Measurements from ENCODE around the gene MSL3B.

The MSL3B gene

DNA sequence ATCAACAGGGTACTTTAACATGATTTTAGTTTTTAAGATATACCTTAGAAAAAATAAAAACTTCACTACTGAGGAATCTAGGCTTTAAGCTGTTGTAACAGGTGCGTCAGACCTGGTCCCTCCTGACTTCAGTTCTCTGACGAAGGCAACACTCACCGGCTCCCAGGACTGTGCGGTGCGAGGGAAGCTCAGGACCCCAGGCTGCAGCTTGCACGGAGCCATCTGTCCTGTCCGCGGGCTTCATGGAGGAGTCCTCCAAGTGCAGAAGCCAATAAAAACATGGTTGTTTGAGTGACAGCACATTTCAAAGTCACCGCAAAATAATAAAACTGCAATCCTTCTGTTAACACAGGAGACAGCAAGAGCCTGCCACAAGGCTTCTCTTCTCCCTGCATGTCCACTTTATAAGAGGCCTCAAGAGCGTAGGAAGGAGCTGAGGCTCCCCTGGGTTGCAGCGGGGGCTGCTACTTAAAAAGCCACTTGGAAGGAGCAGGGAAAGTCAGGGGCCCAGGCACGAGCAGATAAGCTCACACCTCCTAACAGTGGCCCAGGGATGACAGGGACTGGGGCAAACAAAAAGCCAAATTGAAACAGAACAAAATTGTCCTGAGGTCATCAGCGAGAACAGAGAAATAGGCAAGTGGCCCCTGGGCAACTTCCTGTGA lies 18.4 kb downstream of the MSL3B start:
- Histone ChIP-seq H3K27me3 (ENCODE audit: control insufficient read depth in 3 of 3, insufficient read depth in 3 of 3, low read length in 2 of 3) (no peaks in the 10 kb centered on the region), H3K36me3 (ENCODE audit: control insufficient read depth in 4 of 4, insufficient read depth in 4 of 4, low read length in 4 of 4) (peaks cover 0 to 29% (median 4%) of the 10 kb centered on the region in 4 donors), H3K4me1 (ENCODE audit: control insufficient read depth in 5 of 5, insufficient read depth in 5 of 5, low read length in 5 of 5) (peaks cover 0 to 20% (median 8%) of the 10 kb centered on the region in 5 donors), H3K27ac (ENCODE audit: low read depth in 1 of 2, low read length in 1 of 2) (no peak overlapping the region), H3K9me3 (ENCODE audit: control insufficient read depth in 4 of 4, insufficient read depth in 3 of 4, low read length in 3 of 4) (no peaks in the 10 kb centered on the region), H3K4me3 (no peak overlapping the region), H3K9ac (ENCODE audit: insufficient read depth in 1 of 2, low read length in 2 of 2) (no peak overlapping the region)
- ATAC-seq (ENCODE audit: insufficient read depth, low FRiP score) (no peak), DNase-seq (no peak)
- WGBS, 2 donors = 89% methylated on average over 13 of the region's 13 CpGs
- TF ChIP-seq, protein P1, sequence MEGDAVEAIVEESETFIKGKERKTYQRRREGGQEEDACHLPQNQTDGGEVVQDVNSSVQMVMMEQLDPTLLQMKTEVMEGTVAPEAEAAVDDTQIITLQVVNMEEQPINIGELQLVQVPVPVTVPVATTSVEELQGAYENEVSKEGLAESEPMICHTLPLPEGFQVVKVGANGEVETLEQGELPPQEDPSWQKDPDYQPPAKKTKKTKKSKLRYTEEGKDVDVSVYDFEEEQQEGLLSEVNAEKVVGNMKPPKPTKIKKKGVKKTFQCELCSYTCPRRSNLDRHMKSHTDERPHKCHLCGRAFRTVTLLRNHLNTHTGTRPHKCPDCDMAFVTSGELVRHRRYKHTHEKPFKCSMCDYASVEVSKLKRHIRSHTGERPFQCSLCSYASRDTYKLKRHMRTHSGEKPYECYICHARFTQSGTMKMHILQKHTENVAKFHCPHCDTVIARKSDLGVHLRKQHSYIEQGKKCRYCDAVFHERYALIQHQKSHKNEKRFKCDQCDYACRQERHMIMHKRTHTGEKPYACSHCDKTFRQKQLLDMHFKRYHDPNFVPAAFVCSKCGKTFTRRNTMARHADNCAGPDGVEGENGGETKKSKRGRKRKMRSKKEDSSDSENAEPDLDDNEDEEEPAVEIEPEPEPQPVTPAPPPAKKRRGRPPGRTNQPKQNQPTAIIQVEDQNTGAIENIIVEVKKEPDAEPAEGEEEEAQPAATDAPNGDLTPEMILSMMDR (IDR thresholded peaks at IDR 0.05; ENCODE audit: control extremely low read depth, extremely low read depth) = no peak

DNA sequence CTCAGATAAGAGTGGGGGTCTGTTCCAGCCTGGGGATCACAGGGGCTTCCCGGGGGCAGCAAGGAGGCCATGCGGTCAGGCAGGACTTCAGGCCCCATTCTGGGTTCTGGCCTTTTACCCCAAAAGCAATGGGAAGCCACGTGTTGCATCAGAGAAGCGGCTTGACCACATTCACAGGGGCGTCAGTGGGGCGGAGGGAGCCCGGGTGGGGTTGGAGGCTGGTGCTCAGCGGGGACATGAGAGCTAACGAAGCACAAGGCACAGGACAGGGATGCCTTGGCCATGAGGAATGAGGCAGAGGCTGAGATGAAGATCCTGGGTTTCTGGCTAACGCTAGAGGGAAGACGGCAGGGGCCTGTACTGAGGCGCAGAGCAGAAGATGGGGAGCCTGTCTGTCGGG lies 19.9 kb downstream of the MSL3B start:
- WGBS, 2 donors = 82 to 91% methylated on average over 13 of the region's 13 CpGs
- Histone ChIP-seq H3K27ac (ENCODE audit: low read depth in 1 of 2, low read length in 1 of 2) (no peak overlapping the region), H3K36me3 (ENCODE audit: control insufficient read depth in 4 of 4, insufficient read depth in 4 of 4, low read length in 4 of 4) (peaks cover 0 to 40% (median 8%) of the 10 kb centered on the region in 4 donors), H3K9me3 (ENCODE audit: control insufficient read depth in 4 of 4, insufficient read depth in 3 of 4, low read length in 3 of 4) (no peaks in the 10 kb centered on the region), H3K27me3 (ENCODE audit: control insufficient read depth in 3 of 3, insufficient read depth in 3 of 3, low read length in 2 of 3) (no peaks in the 10 kb centered on the region), H3K4me3 (no peak overlapping the region), H3K9ac (ENCODE audit: insufficient read depth in 1 of 2, low read length in 2 of 2) (no peak overlapping the region), H3K4me1 (ENCODE audit: control insufficient read depth in 5 of 5, insufficient read depth in 5 of 5, low read length in 5 of 5) (peaks cover 0 to 14% (median 0%) of the 10 kb centered on the region in 5 donors)
- ATAC-seq (ENCODE audit: insufficient read depth, low FRiP score) (no peak), DNase-seq (no peak)
- TF ChIP-seq, protein P1 (IDR thresholded peaks at IDR 0.05; ENCODE audit: control extremely low read depth, extremely low read depth) = no peak

DNA sequence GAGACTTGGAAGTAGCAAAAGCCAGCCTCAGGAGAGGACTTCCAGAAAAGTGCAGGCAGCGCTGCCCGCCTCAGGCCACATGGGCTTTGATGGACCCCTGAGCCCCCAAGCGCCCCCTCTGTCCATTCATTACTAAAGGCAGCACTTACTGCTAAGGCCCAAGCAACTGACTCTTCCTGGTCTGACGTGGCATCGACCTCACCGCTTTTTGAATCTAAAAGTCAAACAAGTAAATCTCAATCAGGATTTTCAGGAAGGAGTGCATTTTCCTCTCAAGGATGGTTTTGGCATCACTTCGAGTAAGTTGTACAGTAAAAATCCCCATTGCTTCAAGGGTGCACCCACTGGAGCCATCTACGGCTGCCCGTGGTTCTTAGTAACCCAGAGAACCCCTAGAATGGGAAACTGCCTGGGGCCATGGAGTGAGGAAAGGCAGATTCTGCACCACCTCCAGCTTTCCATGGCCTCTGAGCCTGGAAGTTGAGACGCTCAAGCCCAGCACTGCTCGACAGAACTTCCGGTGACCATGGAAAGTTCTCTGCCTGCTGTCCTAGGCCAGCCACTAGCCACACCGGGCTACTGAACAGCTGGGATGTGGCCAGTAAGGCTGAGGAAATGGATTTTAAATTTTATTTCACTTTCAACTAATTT lies 20.8 kb downstream of the MSL3B start:
- 96 to 97% methylated on average over 13 of the region's 13 CpGs for WGBS, 2 donors
- H3K27ac ChIP-seq (ENCODE audit: low read depth in 1 of 2, low read length in 1 of 2) = no peak overlapping the region

More for the DNA sequence above, 20.8 kb downstream of the MSL3B start:
- peaks cover 0 to 40% (median 8%) of the 10 kb centered on the region in 4 donors for H3K36me3 ChIP-seq (ENCODE audit: control insufficient read depth in 4 of 4, insufficient read depth in 4 of 4, low read length in 4 of 4)
- no peak for ATAC-seq (ENCODE audit: insufficient read depth, low FRiP score)
- no peak overlapping the region for H3K4me3 ChIP-seq
- no peaks in the 10 kb centered on the region for H3K9me3 ChIP-seq (ENCODE audit: control insufficient read depth in 4 of 4, insufficient read depth in 3 of 4, low read length in 3 of 4)
- H3K9ac ChIP-seq (ENCODE audit: insufficient read depth in 1 of 2, low read length in 2 of 2) = no peak overlapping the region
- TF ChIP-seq, protein P1 (IDR thresholded peaks at IDR 0.05; ENCODE audit: control extremely low read depth, extremely low read depth) = no peak
- no peak for DNase-seq
- no peaks in the 10 kb centered on the region for H3K27me3 ChIP-seq (ENCODE audit: control insufficient read depth in 3 of 3, insufficient read depth in 3 of 3, low read length in 2 of 3)
- peaks cover 0 to 5% (median 0%) of the 10 kb centered on the region in 5 donors for H3K4me1 ChIP-seq (ENCODE audit: control insufficient read depth in 5 of 5, insufficient read depth in 5 of 5, low read length in 5 of 5)
